Measurements from ENCODE around the gene MFSD11. TPM values are rescaled to one million over a fixed set of nuclear protein-coding genes. Genes with fewer than 3 reads are reported as not detected.
"Not testable (repeated sequence)": the region's sequence is repeated elsewhere in the genome, so short reads cannot be mapped to it uniquely, and the experiment has no call there.

MFSD11 gene
- polyA plus RNA-seq, 2 of the 4 experiments (the other 2 are of a cell fraction): 17.5 to 26.0 TPM

GRCh38 chr17:76801706-76802105 lies 63.8 kb downstream of the MFSD11 start:
- DNase-seq (ENCODE audit: low read depth in 1 of 2, low spot score in 1 of 2): no peak
- no peak for FAIRE-seq
- WGBS (ENCODE audit: missing lambda C conversion rate): 65% methylated on average over 5 of the region's 5 CpGs
- H3K4me2 ChIP-seq: no peak overlapping the region
- peaks cover 13% of the 10 kb centered on the region; the same call in 2 of the 3 replicates for H3K4me1 ChIP-seq
- no peak overlapping the region for H3K4me3 ChIP-seq
- 0 out of 3 replicates have a peak, but pooled peaks cover 3% of the 10 kb centered on the region for H3K9me3 ChIP-seq
- CTCF ChIA-PET: interaction anchor here (0.8 to 1.0 kb wide), 3 partner anchors 13 to 257 kb away, joined by 3 read pairs; partner anchors contain the start of gene MGAT5B
- H3K27ac ChIP-seq: no peak overlapping the region
- POLR2A ChIA-PET: no interaction called here
- TF ChIP-seq CBX8 (IDR thresholded peaks at IDR 0.05) (no peak), RNF2 (IDR thresholded peaks at IDR 0.05; ENCODE audit: borderline replicate concordance, low read depth) (no peak), MAFK (IDR thresholded peaks at IDR 0.05; ENCODE audit: partially characterized antibody) (no peak), MYC (IDR thresholded peaks at IDR 0.05; ENCODE audit: borderline replicate concordance, low read length) (no peak), KDM5A (IDR thresholded peaks at IDR 0.05) (no peak), ZC3H11A (IDR thresholded peaks at IDR 0.05) (no peak), PHF8 (IDR thresholded peaks at IDR 0.05; ENCODE audit: borderline replicate concordance, low read depth) (no peak), USF2 (IDR thresholded peaks at IDR 0.05) (no peak), RARB (CRISPR knock-in tag; IDR thresholded peaks at IDR 0.05) (no peak)
- no peak for ATAC-seq

- FAIRE-seq (no peak), DNase-seq (ENCODE audit: low read depth in 1 of 2, low spot score in 1 of 2) (peak in 1 of 2 experiments; percentile 47), ATAC-seq (peak in 1 of 2 experiments; percentile 42; a peak in 1 of 6 replicates)
- CTCF ChIA-PET: interaction anchor here (0.8 to 3.6 kb wide), 10 partner anchors 9 to 263 kb away, joined by 3 to 21 read pairs (median 4); partner anchors contain the start of gene MGAT5B
- Histone ChIP-seq H3K4me2 (peak overlapping the region; percentile 27; the same call in 1 of the 3 replicates), H3K4me3 (no peak overlapping the region), H3K9me3 (0 out of 3 replicates have a peak, but pooled peaks cover 3% of the 10 kb centered on the region), H3K27ac (peak overlapping the region in 1 of 2 experiments; percentile 33; a peak in 1 of 6 replicates), H3K4me1 (peaks cover 8% of the 10 kb centered on the region; the same call in 2 of the 3 replicates)
- WGBS (ENCODE audit: missing lambda C conversion rate): 60% methylated on average over 9 of the region's 9 CpGs
- POLR2A ChIA-PET: interaction anchor here (1.0 kb wide), 1 partner anchor 11 kb away, joined by 4 read pairs; no protein-coding TSS in a partner anchor
- TF ChIP-seq REST (IDR thresholded peaks at IDR 0.05): no peak
- TF ChIP-seq ZSCAN20 (CRISPR knock-in tag; IDR thresholded peaks at IDR 0.05): no peak
- no peak for TF ChIP-seq NFE2L2 (conservative IDR thresholded peaks at IDR 0.05; ENCODE audit: low read length)
- no peak for TF ChIP-seq CHD2 (IDR thresholded peaks at IDR 0.05; ENCODE audit: low read length, partially characterized antibody)
- TF ChIP-seq HOXA7 (CRISPR knock-in tag; IDR thresholded peaks at IDR 0.05): no peak
- TF ChIP-seq CEBPB (IDR thresholded peaks at IDR 0.05): no peak
- TF ChIP-seq NPAS2 (CRISPR knock-in tag; IDR thresholded peaks at IDR 0.05; ENCODE audit: borderline replicate concordance): no peak
- no peak for TF ChIP-seq PBX3 (IDR thresholded peaks at IDR 0.05)
- TF ChIP-seq JUNB (IDR thresholded peaks at IDR 0.05): no peak
- TF ChIP-seq HDAC2 (IDR thresholded peaks at IDR 0.05): no peak
- TF ChIP-seq POLR2AphosphoS2 (conservative IDR thresholded peaks at IDR 0.05; ENCODE audit: low read length): no peak
- no peak for TF ChIP-seq JUN (IDR thresholded peaks at IDR 0.05)
- TF ChIP-seq FOXS1 (CRISPR knock-in tag; IDR thresholded peaks at IDR 0.05): no peak
- TF ChIP-seq ATOH8 (CRISPR knock-in tag; IDR thresholded peaks at IDR 0.05; ENCODE audit: low read depth): no peak
- TF ChIP-seq ESRRA (IDR thresholded peaks at IDR 0.05; ENCODE audit: borderline replicate concordance, low read length): no peak
- no peak for TF ChIP-seq RARB (CRISPR knock-in tag; IDR thresholded peaks at IDR 0.05)
Observed at GRCh38 chr17:76805319-76805718, 67.4 kb downstream of the MFSD11 start.

GRCh38 chr17:76806151-76806550 lies 68.2 kb downstream of the MFSD11 start:
- ATAC-seq; DNase-seq (ENCODE audit: low read depth in 1 of 2, low spot score in 1 of 2); H3K9me3 ChIP-seq; FAIRE-seq; H3K4me1 ChIP-seq; H3K4me3 ChIP-seq; POLR2A ChIA-PET; H3K4me2 ChIP-seq: not testable (repeated sequence)
- CTCF ChIA-PET: interaction anchor here (0.6 to 3.6 kb wide), 7 partner anchors 10 to 260 kb away, joined by 3 to 21 read pairs (median 4); partner anchors contain the start of gene MGAT5B
- peak overlapping the region in 1 of 2 experiments; percentile 33; a peak in 1 of 6 replicates for H3K27ac ChIP-seq
- WGBS (ENCODE audit: missing lambda C conversion rate): 95% methylated on average over 8 of the region's 32 CpGs
